HEK293 (cell line): ENCODE results near the gene ZNF8.

Experiments
- HOXC10 ChIP-seq: sonication (generic); formaldehyde crosslinking; IDR thresholded peaks from 2 replicates; pipeline ENCODE4 v1.8.1; 2023; ENCODE audit warnings: mild to moderate bottlenecking, missing genetic modification reagents
- KLF1 ChIP-seq: fragments of 450-650 bp; formaldehyde crosslinking; IDR thresholded peaks from 2 replicates; pipeline ENCODE4 v1.5.1; 2016; ENCODE audit warnings: missing biosample characterization, missing genetic modification characterization
- MEIS1 ChIP-seq: sonication (generic); formaldehyde crosslinking; IDR thresholded peaks from 2 replicates; pipeline ENCODE4 v1.8.1; 2022; ENCODE audit warnings: missing genetic modification reagents, mild to moderate bottlenecking, borderline replicate concordance
- REPIN1 ChIP-seq: fragments of 450-650 bp; formaldehyde crosslinking; IDR thresholded peaks from 2 replicates; pipeline ENCODE4 v1.5.1; 2017; ENCODE audit warnings: missing biosample characterization, missing genetic modification characterization, low read depth
- WT1 ChIP-seq: fragments of 450-650 bp; formaldehyde crosslinking; IDR thresholded peaks from 2 replicates; pipeline ENCODE4 v1.5.1; 2016; ENCODE audit warnings: missing biosample characterization, missing genetic modification characterization
- ZBTB7A ChIP-seq: fragments of 450-650 bp; formaldehyde crosslinking; IDR thresholded peaks from 2 replicates; pipeline ENCODE4 v1.5.1; 2016; ENCODE audit warnings: low read depth, missing biosample characterization, missing genetic modification characterization
- ZIC2 ChIP-seq: fragments of 450-650 bp; formaldehyde crosslinking; IDR thresholded peaks from 2 replicates; pipeline ENCODE4 v1.5.1; 2016; ENCODE audit warnings: missing biosample characterization, missing genetic modification characterization
- ZNF114 ChIP-seq: fragments of 450-650 bp; formaldehyde crosslinking; IDR thresholded peaks from 2 replicates; pipeline ENCODE4 v1.5.0; 2017; ENCODE audit warnings: missing biosample characterization, missing genetic modification characterization
- ZNF202 ChIP-seq: fragments of 450-650 bp; formaldehyde crosslinking; IDR thresholded peaks from 2 replicates; pipeline ENCODE4 v1.5.1; 2016; ENCODE audit warnings: missing biosample characterization, missing genetic modification characterization, borderline replicate concordance
- ZNF211 ChIP-seq: fragments of 450-650 bp; formaldehyde crosslinking; IDR thresholded peaks from 2 replicates; pipeline ENCODE4 v1.5.1; 2016; ENCODE audit warnings: low read depth, missing biosample characterization, missing genetic modification characterization
- ZNF266 ChIP-seq: fragments of 450-650 bp; formaldehyde crosslinking; IDR thresholded peaks from 2 replicates; pipeline ENCODE4 v1.5.1; 2016; ENCODE audit warnings: missing biosample characterization, missing genetic modification characterization, low read depth
- ZNF292 ChIP-seq: fragments of 450-650 bp; formaldehyde crosslinking; IDR thresholded peaks from 2 replicates; pipeline ENCODE4 v1.5.1; 2016; ENCODE audit warnings: low read depth, missing biosample characterization, missing genetic modification characterization, borderline replicate concordance
- ZNF302 ChIP-seq: fragments of 450-650 bp; formaldehyde crosslinking; IDR thresholded peaks from 2 replicates; pipeline ENCODE4 v1.5.1; 2016; ENCODE audit warnings: missing biosample characterization, missing genetic modification characterization, low read depth
- ZNF404 ChIP-seq: fragments of 450-650 bp; formaldehyde crosslinking; IDR thresholded peaks from 2 replicates; pipeline ENCODE4 v1.5.1; 2017; ENCODE audit warnings: missing biosample characterization, missing genetic modification characterization
- ZNF549 ChIP-seq: fragments of 450-650 bp; IDR thresholded peaks from 2 replicates; pipeline ENCODE4 v1.5.1; 2018; ENCODE audit warnings: missing biosample characterization, missing genetic modification characterization, mild to moderate bottlenecking, inconsistent platforms, moderate library complexity
- ZNF596 ChIP-seq: fragments of 450-650 bp; IDR thresholded peaks from 2 replicates; pipeline ENCODE4 v1.5.0; 2018; ENCODE audit warnings: missing biosample characterization, mild to moderate bottlenecking, missing genetic modification characterization, moderate library complexity
- ZNF747 ChIP-seq: fragments of 450-650 bp; formaldehyde crosslinking; IDR thresholded peaks from 2 replicates; pipeline ENCODE4 v1.5.1; 2016; ENCODE audit warnings: missing biosample characterization, missing genetic modification characterization
- ZNF830 ChIP-seq: fragments of 450-650 bp; IDR thresholded peaks from 2 replicates; pipeline ENCODE4 v1.5.0; 2018; ENCODE audit warnings: missing biosample characterization, missing genetic modification characterization, low read depth, mild to moderate bottlenecking, moderate library complexity
- TF ChIP-seq, protein P1 (sequence below): fragments of 450-650 bp; formaldehyde crosslinking; conservative IDR thresholded peaks from 2 replicates; pipeline ENCODE4 v1.5.1; 2016; ENCODE audit warnings: low read depth, missing biosample characterization, missing genetic modification characterization
- TF ChIP-seq, protein P2 (sequence below): fragments of 450-650 bp; formaldehyde crosslinking; IDR thresholded peaks from 2 replicates; pipeline ENCODE4 v1.5.1; 2017; ENCODE audit warnings: missing biosample characterization, mild to moderate bottlenecking, missing genetic modification characterization, moderate library complexity
- TF ChIP-seq, protein P3 (sequence below): fragments of 450-650 bp; formaldehyde crosslinking; IDR thresholded peaks from 2 replicates; pipeline ENCODE4 v1.5.1; 2016; ENCODE audit warnings: missing biosample characterization, missing genetic modification characterization
- TF ChIP-seq, protein P4 (sequence below): IDR thresholded peaks from 2 replicates; pipeline ENCODE4 v1.6.1; 2011; ENCODE audit warnings: mild to moderate bottlenecking, low read depth, low read length, borderline replicate concordance
- TF ChIP-seq, protein P5 (sequence below): fragments of 450-650 bp; formaldehyde crosslinking; IDR thresholded peaks from 2 replicates; pipeline ENCODE4 v1.5.0; 2017; ENCODE audit warnings: missing biosample characterization, missing genetic modification characterization, borderline replicate concordance
- TF ChIP-seq, protein P6 (sequence below): sonication (generic); formaldehyde crosslinking; IDR thresholded peaks from 2 replicates; pipeline ENCODE4 v1.8.1; 2022; ENCODE audit warnings: mild to moderate bottlenecking, moderate library complexity, missing genetic modification reagents

The ZNF8 gene

DNA sequence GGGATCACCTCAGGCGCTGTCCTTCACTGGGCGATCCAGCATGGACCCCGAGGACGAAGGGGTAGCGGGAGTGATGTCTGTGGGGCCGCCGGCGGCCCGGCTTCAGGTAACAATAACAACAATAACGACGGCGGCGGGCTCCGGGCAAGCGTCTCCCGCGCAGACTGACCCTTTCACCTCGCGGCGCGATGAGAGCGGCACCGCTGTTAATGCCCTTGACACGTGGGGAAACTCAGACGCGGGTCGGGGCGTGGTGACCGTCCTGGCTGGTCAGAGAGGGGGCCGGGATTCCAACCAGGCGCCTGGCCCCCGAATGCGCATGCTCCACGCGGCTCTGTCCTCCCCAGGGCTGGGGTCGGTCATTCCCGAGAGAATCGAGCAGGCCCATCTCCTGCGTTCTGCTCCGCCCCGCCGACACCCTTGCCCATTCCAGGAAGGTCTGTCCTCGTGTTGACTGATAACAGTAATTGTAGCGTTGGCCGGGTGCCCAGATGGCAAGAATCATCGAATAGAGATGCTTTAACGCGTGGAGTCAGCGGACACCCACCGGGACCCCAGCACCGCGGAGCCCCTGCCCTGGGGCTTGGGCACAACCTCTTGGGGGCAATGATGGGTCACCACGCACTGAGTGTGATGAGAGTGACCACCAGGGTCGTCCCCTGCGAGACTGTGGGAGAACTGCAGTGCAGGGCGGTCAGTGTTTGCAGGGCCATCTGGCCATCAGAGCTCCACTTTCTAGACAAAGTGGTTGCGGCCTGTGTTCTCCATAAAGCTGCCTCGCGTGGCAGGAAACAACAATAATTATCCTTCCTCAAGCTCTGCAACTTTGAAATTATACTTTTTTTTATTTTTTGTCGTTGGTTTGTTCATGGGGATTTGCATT lies 528 bp downstream of the ZNF8 start (continued):
- 0 out of 2 replicates have a peak, but pooled peaks have one; percentile 64 for TF ChIP-seq HOXC10 (CRISPR knock-in tag)
- peak; percentile 40; the same call in 1 of the 2 replicates for TF ChIP-seq ZIC2 (tag by site-specific recombination)
- TF ChIP-seq ZNF114 (tag by site-specific recombination), result no peak
- no peak for TF ChIP-seq ZNF549 (tag by site-specific recombination)
- peak; percentile 92; the same call in 1 of the 2 replicates for TF ChIP-seq REPIN1 (tag by site-specific recombination)
- TF ChIP-seq MEIS1 (CRISPR knock-in tag), result no peak
- no peak for TF ChIP-seq ZNF404 (tag by site-specific recombination)
- TF ChIP-seq, protein P1, sequence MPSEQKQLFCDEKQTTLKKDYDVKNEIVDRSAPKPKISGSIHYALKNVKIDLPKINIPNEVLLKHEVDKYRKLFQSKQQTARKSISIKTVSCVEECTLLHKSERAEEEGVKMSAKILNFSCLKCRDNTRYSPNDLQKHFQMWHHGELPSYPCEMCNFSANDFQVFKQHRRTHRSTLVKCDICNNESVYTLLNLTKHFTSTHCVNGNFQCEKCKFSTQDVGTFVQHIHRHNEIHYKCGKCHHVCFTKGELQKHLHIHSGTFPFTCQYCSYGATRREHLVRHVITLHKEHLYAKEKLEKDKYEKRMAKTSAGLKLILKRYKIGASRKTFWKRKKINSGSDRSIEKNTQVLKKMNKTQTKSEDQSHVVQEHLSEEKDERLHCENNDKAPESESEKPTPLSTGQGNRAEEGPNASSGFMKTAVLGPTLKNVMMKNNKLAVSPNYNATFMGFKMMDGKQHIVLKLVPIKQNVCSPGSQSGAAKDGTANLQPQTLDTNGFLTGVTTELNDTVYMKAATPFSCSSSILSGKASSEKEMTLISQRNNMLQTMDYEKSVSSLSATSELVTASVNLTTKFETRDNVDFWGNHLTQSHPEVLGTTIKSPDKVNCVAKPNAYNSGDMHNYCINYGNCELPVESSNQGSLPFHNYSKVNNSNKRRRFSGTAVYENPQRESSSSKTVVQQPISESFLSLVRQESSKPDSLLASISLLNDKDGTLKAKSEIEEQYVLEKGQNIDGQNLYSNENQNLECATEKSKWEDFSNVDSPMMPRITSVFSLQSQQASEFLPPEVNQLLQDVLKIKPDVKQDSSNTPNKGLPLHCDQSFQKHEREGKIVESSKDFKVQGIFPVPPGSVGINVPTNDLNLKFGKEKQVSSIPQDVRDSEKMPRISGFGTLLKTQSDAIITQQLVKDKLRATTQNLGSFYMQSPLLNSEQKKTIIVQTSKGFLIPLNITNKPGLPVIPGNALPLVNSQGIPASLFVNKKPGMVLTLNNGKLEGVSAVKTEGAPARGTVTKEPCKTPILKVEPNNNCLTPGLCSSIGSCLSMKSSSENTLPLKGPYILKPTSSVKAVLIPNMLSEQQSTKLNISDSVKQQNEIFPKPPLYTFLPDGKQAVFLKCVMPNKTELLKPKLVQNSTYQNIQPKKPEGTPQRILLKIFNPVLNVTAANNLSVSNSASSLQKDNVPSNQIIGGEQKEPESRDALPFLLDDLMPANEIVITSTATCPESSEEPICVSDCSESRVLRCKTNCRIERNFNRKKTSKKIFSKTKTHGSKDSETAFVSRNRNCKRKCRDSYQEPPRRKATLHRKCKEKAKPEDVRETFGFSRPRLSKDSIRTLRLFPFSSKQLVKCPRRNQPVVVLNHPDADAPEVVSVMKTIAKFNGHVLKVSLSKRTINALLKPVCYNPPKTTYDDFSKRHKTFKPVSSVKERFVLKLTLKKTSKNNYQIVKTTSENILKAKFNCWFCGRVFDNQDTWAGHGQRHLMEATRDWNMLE (tag by site-specific recombination), result no peak
- TF ChIP-seq WT1, result 0 out of 2 replicates have a peak, but pooled peaks have one; percentile 3
- TF ChIP-seq, protein P2, sequence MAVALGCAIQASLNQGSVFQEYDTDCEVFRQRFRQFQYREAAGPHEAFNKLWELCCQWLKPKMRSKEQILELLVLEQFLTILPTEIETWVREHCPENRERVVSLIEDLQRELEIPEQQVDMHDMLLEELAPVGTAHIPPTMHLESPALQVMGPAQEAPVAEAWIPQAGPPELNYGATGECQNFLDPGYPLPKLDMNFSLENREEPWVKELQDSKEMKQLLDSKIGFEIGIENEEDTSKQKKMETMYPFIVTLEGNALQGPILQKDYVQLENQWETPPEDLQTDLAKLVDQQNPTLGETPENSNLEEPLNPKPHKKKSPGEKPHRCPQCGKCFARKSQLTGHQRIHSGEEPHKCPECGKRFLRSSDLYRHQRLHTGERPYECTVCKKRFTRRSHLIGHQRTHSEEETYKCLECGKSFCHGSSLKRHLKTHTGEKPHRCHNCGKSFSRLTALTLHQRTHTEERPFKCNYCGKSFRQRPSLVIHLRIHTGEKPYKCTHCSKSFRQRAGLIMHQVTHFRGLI (tag by site-specific recombination), result 0 out of 2 replicates have a peak, but pooled peaks have one; percentile 21
- TF ChIP-seq ZNF202, result no peak
- no peak for TF ChIP-seq ZNF830
- TF ChIP-seq ZNF211, result no peak
- no peak for TF ChIP-seq ZNF266 (tag by site-specific recombination)
- no peak for TF ChIP-seq ZNF747 (tag by site-specific recombination)
- TF ChIP-seq ZNF292 (tag by site-specific recombination), result no peak
- TF ChIP-seq, protein P3, sequence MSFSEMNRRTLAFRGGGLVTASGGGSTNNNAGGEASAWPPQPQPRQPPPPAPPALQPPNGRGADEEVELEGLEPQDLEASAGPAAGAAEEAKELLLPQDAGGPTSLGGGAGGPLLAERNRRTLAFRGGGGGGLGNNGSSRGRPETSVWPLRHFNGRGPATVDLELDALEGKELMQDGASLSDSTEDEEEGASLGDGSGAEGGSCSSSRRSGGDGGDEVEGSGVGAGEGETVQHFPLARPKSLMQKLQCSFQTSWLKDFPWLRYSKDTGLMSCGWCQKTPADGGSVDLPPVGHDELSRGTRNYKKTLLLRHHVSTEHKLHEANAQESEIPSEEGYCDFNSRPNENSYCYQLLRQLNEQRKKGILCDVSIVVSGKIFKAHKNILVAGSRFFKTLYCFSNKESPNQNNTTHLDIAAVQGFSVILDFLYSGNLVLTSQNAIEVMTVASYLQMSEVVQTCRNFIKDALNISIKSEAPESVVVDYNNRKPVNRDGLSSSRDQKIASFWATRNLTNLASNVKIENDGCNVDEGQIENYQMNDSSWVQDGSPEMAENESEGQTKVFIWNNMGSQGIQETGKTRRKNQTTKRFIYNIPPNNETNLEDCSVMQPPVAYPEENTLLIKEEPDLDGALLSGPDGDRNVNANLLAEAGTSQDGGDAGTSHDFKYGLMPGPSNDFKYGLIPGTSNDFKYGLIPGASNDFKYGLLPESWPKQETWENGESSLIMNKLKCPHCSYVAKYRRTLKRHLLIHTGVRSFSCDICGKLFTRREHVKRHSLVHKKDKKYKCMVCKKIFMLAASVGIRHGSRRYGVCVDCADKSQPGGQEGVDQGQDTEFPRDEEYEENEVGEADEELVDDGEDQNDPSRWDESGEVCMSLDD (tag by site-specific recombination), result no peak
- TF ChIP-seq, protein P4, sequence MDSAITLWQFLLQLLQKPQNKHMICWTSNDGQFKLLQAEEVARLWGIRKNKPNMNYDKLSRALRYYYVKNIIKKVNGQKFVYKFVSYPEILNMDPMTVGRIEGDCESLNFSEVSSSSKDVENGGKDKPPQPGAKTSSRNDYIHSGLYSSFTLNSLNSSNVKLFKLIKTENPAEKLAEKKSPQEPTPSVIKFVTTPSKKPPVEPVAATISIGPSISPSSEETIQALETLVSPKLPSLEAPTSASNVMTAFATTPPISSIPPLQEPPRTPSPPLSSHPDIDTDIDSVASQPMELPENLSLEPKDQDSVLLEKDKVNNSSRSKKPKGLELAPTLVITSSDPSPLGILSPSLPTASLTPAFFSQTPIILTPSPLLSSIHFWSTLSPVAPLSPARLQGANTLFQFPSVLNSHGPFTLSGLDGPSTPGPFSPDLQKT, result no peak
- TF ChIP-seq ZBTB7A, result no peak
- TF ChIP-seq, protein P5, sequence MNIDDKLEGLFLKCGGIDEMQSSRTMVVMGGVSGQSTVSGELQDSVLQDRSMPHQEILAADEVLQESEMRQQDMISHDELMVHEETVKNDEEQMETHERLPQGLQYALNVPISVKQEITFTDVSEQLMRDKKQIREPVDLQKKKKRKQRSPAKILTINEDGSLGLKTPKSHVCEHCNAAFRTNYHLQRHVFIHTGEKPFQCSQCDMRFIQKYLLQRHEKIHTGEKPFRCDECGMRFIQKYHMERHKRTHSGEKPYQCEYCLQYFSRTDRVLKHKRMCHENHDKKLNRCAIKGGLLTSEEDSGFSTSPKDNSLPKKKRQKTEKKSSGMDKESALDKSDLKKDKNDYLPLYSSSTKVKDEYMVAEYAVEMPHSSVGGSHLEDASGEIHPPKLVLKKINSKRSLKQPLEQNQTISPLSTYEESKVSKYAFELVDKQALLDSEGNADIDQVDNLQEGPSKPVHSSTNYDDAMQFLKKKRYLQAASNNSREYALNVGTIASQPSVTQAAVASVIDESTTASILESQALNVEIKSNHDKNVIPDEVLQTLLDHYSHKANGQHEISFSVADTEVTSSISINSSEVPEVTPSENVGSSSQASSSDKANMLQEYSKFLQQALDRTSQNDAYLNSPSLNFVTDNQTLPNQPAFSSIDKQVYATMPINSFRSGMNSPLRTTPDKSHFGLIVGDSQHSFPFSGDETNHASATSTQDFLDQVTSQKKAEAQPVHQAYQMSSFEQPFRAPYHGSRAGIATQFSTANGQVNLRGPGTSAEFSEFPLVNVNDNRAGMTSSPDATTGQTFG (tag by site-specific recombination), result no peak
- no peak for TF ChIP-seq ZNF302
- TF ChIP-seq ZNF596 (tag by site-specific recombination), result no peak
- TF ChIP-seq, protein P6, sequence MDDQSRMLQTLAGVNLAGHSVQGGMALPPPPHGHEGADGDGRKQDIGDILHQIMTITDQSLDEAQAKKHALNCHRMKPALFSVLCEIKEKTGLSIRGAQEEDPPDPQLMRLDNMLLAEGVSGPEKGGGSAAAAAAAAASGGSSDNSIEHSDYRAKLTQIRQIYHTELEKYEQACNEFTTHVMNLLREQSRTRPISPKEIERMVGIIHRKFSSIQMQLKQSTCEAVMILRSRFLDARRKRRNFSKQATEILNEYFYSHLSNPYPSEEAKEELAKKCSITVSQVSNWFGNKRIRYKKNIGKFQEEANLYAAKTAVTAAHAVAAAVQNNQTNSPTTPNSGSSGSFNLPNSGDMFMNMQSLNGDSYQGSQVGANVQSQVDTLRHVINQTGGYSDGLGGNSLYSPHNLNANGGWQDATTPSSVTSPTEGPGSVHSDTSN (CRISPR knock-in tag), result no peak
- TF ChIP-seq KLF1 (tag by site-specific recombination), result no peak
